ENCODE data around the gene ZNF175. TPM values are rescaled to one million over a fixed set of nuclear protein-coding genes. Genes with fewer than 3 reads are reported as not detected.
A peak's percentile ranks its signal among the peaks of the same experiment; 100 is the strongest.

Gene ZNF175
- total RNA-seq, 1 experiment from 2014 or later, result 11.3 TPM

DNA sequence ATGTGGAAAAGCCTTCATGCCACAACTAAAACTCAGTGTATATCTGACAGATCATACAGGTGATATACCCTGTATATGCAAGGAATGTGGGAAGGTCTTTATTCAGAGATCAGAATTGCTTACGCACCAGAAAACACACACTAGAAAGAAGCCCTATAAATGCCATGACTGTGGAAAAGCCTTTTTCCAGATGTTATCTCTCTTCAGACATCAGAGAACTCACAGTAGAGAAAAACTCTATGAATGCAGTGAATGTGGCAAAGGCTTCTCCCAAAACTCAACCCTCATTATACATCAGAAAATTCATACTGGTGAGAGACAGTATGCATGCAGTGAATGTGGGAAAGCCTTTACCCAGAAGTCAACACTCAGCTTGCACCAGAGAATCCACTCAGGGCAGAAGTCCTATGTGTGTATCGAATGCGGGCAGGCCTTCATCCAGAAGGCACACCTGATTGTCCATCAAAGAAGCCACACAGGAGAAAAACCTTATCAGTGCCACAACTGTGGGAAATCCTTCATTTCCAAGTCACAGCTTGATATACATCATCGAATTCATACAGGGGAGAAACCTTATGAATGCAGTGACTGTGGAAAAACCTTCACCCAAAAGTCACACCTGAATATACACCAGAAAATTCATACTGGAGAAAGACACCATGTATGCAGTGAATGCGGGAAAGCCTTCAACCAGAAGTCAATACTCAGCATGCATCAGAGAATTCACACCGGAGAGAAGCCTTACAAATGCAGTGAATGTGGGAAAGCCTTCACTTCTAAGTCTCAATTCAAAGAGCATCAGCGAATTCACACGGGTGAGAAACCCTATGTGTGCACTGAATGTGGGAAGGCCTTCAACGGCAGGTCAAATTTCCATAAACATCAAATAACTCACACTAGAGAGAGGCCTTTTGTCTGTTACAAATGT is 16.4 kb downstream of the ZNF175 start:
- DNase-seq (ENCODE audit: low read depth), result no peak

DNA sequence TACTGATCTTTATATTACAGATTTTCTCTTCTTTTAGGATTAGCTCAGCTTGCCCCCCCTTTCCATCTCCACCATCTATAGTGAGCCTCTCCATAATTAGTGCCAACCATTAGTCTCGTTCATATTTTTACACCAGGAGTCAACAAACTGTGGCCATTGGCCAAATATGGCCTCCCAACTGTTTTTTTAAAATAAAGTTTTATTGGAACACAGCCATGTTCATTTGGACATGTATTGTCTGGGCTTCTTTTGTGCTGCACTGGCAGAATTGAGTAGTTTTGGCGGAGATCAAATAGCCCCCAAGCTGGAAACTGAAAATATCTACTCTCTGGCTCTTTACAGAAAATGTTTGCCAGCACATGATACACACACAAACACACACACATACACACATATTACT is 18.4 kb downstream of the ZNF175 start:
- DNase-seq (ENCODE audit: low read depth), result no peak

DNA sequence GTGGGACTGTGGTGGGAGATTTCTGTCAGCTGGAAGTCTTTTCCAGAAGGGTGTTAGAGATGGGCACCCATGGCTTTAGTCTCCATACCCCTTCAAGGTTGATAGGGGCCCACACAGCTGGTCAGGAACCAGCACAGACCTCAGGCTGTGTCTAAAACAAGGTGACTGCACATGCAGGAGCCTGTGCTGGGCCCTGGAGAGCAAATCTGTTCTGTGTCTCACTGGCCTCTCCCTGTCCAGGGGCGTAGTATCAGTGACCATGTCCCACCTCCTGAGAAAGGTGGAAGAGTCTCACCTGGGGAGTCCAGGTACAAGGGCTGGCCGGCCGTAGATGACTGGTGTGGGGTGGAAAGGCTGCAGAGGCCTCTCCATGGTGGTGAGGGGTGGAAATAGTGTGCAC is 19.4 kb downstream of the ZNF175 start:
- no peak for DNase-seq (ENCODE audit: low read depth)

DNA sequence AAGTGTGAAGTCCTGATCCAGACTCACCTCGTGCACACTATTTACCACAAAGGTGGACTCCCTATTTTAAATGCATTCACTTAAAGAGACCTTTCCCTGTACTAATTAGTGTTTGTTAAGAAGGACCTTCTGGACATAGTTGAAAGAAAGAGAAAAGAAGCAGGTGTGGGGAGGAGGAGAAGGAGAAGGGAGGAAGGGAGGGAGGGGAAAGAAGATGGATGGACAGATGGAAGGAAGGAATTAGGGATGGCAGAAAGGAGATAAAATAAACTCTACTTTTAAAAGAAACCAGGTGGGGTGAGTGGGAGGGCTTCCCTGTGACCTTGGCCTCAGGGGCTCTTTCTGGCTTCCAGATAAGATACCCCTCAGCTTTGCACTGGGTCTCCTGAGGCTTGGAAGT is 21.4 kb downstream of the ZNF175 start:
- no peak for DNase-seq (ENCODE audit: low read depth)

DNA sequence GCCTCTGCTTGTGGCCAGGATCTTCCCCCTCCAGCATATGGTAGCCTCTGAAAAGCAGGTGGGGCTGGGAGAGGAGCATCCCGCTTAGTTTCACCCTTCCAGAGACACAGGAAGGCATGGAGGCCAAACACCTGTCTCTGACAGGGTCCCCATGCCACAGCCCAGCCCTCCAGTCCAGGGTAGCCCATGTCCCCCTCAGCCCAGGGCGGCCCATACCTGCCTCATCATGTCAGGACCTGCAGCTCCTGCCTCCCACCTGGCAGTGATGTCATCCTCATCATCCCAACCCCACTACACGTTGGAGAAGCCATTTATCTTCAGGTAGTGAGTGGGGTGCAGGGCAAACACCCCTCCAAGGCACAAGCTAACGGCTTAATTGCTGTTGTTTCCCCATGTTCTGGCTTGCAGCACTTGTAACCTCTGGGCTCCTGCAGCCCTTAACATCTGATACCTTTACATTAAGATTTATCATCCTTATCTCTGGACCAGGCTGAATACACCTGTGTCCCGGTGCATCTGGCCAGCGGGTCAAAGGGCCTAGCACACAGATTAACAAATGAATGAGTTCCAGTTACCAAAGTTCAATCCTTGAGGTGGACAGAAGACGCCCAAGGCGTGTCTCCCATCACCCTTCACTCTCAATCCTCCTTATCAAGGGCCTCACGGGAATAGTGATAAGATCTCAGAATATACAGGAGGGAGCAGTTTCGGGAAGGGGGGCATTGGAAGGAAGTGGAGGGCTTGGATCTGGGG is 22.2 kb downstream of the ZNF175 start:
- DNase-seq (ENCODE audit: low read depth), result no peak

DNA sequence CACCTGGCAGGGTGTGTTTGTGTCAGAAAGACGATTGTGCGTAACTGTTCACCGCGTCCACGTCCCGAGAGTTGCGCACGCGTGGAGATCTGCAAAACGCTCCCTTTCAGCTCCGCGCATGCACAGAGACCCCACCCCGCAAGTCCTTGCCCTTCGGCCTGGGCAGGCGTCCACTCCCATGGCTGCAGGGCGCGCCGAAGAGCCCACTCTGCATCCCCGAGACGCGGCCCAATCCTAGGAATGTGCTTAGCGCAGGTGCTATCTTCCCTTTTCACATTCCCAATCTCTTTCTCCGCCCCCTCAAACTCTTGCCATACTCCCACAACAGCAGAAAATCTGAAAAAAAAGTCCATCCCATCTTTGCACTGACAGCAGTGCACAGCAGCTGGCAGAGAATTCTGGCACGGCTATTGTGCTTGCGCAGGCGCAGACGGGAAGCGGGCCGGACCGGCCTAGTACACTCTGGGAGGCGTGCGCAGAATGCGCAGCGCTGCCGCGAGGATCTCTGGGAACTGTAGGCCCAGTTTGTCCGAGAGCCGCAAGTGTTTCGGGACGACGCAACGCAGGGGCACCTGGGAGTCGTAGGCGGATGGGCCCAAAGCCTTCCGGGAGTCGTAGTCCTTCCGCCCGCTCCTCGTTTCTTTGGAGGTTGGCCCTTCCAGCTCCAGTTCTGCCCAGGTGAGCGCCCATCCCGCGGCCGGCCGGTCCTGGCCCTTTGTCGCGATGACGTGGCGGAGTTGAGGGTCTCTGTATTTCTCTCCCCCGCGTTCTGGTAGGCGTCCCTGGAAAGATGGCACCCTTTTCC is 23.1 kb downstream of the ZNF175 start:
- DNase-seq (ENCODE audit: low read depth), result peak; percentile 97

DNA sequence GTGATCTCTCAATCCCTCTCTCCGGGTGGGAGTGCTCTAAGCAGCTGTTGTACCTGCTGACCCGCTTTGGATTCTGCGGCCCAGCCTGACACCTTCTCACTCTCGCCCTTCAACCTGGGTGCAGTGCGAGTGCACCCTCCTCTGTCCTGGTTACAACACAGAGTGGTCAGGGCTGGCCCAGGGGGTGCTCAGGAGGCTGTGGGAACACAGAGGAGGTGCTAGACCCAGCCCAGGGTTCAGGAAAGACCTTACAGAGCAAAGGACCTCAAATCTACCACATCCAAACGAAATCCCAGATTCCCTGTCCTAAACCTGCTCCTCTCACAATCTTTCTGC is 23.7 kb downstream of the ZNF175 start:
- DNase-seq (ENCODE audit: low read depth), result no peak

DNA sequence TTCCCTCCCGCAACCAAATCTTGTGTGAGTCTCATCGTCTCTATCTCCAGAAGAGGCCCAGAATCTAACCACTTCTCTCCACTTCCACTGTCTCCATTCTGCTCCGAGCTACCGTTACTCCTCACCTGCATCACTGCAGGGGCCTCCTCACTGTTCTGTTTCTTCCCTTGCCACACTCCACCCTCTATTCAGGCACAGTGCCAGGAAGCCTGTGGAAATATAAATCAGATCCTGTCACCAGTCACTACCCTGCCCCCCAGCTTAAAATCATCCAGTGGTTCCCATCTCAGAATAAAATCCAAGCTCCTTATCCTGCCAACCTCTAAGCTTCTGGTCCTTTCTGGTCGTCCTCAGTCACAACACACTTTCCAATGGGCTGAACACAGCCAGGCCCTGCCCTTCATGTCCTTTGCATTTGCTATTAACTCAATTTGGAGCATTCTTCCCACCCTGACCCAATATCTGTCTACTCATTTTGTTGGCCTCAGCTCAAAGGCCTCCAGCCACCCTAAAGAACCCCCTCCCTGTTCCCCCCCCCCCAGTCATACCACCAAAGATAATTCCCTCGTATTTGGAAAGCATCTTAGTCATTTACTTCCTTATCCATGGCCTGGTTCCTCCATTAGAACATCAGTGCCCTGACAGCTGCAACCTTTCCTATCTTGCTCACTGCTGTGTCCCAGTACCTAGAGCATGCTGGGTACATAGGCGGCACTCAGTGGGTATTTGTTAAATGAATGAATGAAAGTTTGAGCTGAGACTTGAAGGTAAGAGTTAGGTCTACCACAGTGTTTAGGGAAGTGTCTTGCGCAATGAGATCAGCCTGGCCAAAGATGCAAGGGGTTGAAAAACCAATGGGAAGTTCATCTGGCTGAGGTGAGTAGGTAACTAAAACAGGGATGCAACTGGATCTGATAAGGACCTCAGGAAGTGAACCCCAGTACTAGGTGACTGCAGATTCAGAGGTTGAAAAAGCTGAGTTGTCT is 24.4 kb downstream of the ZNF175 start:
- DNase-seq (ENCODE audit: low read depth), result no peak

DNA sequence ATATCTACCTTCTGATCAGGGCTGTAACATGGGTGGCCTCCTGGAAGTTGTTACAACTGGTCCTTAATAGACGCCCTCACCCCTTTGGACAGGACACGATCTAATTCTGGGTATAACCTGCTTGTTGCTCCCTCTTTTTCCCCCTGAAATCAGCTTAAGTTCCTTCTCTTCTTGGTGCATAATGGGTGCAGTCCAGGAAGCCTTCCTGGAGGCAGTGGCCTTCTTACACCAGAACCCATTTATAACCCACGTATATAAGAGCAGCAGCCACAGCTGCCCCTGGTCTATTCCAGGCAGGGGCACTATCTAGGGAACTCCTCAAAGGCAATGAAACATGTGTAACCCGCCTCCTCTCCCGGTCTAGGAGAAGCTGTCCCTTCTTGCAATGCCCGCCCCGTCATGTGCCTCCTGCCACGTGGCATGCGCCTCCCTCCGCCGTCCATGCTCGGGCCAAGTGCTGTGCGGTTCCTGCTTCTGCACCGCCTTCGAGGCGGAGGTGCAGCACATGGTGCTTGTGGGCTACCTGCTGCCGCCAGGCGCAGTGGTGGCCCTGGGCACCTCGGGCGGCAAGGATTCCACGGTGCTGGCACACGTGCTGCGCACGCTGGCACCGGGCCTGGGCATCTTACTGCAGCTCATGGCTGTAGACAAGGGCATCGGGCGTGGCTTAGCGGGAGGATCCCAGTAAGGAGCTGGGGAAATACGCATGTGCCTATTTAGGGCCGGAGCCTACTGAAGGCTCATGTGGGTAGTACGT is 27.3 kb downstream of the ZNF175 start:
- DNase-seq (ENCODE audit: low read depth), result no peak

DNA sequence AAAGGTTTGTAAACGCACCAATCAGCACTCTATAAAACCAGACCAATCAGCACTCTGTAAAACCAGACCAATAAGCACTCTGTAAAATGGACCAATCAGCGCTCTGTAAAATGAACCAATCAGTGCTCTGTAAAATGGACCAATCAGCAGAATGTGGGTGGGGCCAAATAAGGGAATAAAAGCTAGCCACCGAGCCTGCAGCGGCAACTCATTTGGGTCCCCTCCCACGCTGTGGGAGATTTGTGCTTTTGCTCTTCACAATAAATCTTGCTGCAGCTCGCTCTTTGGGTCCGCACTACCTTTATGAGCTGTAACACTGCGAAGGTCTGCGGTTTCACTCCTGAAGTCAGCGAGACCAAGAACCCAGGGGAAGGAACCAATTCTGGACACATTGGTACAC is 28.0 kb downstream of the ZNF175 start:
- DNase-seq (ENCODE audit: low read depth), result no peak

DNA sequence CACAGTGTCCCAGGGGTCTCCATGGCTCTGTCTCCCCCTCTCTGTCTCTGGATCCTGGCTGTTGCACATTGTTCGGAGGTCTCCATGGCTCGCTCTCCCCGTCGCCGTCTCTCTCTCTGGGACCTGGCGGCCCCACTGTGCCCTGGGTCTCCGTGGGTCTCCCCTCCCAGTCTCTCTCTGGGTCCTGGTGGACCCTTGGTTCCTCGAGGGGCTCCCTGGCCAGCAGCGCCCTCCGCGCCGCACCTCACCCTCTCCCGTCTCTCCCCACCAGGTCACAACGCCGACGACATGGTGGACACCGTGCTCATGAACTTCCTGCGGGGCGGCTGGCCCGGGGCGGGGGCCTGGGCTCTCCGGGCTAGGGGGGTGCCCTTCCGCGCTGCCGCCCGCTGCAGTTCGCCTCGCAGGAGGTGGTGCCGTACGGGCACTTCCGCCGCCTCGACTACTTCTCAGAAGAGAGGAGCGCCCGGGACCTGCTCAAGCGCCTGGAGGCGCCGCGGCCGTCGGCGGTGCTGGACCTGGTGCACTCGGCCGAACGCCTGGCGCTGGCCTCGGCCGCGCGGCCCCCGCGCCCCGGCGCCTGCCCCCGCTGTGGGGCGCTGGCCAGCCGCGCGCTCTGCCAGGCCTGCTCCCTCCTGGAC is 30.0 kb downstream of the ZNF175 start:
- DNase-seq (ENCODE audit: low read depth), result no peak

DNA sequence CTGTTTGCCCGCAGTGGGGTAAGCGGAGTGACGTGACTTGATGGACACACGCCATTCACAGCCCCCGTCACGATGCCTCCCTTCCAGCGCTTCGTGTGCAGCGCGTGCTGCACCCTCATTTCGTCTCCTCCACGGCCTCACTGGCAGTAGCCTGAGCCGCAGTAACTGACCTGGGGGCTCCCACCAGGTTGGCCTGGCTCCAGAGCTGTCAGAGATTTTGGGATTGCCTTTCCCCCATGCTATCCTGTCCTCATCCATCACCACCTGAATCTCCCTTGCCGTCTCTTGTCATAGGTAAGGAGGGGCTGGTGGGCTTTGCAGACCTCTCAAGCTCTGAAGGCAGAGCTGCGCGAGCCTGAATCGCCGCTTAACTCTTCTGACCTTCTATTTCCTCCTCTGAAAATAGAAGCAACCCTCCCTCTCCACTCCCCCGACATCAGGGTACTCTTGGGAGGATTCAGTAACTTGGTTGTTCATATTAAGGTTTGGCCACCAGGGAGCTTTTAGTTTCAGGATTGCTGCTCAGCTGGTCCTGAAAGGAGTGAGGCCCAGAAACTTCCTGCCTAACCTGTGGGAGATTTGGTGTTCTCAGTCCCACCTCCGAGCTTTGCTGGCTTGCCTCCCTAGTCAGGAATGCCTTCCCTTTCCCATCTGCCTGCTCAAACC is 31.2 kb downstream of the ZNF175 start:
- no peak for DNase-seq (ENCODE audit: low read depth)

DNA sequence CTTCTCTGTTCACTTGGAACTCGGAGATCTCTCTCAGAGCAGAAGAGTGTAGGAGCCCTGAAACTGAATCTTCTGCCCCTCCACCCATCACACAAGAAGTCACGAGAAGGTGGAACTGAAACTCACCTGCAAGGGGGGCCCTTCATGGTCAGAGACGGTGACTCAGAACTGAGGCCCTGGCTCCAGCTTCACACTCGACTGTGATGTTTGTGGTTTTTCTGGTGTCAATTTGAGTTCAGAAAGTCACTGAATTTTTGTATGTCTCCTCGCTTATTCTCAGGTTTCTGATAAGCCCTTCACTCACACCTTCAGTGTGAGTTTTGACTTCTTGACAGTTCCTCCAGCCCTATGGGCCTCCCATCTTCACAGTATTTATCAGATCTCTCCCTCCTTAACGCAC is 36.0 kb downstream of the ZNF175 start:
- no peak for DNase-seq (ENCODE audit: low read depth)

DNA sequence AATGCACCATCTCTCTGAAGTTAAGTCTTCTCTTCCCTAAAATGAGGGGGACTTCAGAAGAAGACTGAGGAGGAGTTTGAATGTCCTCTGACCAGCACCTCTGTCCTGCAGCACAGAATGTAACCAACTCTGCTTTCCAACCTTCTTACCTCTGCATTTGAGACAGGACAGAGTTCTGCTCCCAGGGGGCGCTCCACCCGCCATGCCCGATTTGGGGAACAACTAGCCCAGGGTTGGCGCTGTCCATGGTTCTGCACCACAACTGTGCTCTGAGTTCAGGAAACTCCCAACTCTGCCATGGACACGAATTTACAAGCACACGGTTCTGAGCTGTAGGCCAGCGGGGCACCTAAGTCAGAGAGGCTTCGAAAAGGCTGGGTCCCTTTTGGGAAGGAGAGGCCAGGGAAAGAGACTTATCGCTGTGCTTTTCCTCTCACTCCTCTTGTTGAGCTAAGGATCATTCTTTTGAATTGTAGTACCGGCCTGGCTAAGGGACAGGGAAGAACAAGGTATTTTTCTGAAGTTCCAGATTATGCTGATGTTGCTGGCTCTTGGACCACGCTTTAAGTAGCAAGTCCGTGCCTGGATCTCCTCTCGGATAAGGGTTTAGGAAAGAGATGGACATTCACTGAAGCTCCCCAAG is 37.0 kb downstream of the ZNF175 start:
- peak; percentile 74 for DNase-seq (ENCODE audit: low read depth)

DNA sequence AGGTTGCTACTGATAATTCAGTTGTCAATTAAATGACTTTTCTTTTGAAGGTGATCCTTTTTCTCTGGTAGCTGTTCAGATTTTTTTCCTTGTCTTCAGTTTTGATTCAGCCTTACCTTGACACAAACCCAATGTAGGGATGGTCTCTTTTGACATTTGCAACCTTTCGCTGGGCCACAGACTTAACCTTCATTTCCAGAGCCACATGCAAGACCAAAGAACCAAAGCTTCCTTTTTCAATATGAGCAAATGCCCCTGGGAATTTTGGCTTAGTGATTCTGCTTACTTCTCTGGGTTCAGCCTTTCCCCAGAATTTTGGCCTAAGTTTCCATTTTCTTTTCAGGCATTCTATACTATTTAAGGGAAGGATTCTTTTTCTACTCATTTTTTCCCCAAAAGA is 39.5 kb downstream of the ZNF175 start:
- no peak for DNase-seq (ENCODE audit: low read depth)

DNA sequence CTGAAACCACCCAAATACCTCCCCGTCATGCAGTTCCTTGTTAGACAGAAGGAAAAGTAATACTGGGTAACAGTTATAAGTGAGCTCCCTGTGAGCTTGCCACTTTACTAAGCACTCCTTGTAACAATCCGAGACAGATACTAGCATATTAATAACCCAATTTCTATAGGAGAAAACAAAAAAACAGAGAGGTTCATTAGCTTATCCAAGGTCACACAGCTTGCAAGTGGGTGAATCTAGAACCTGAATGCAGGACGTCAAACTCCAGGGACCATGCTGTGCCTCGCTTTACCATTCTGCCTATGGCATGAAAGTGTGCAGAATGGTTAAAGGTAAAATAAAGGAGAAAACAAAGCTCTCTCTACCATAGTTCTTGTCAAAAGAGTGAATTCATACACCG is 43.7 kb downstream of the ZNF175 start:
- DNase-seq (ENCODE audit: low read depth), result no peak

DNA sequence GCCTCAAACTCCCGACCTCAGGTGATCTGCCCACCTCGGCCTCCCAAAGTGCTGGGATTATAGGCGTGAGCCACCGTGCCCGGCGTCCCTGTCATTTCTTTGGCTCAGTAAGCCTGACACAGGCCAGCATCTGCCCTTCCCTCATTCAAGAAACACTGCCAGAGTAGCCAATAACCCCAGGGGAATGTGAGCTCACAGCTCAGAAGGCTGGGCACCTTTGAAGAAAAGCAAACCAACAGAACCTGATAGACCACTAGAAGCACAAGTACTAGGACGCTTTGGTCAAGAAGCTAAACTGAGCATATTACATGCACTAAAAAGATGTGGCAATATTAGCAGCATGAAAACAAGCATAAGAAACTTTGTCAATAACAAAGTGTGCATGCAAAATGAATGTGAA is 44.9 kb downstream of the ZNF175 start:
- DNase-seq (ENCODE audit: low read depth), result no peak

DNA sequence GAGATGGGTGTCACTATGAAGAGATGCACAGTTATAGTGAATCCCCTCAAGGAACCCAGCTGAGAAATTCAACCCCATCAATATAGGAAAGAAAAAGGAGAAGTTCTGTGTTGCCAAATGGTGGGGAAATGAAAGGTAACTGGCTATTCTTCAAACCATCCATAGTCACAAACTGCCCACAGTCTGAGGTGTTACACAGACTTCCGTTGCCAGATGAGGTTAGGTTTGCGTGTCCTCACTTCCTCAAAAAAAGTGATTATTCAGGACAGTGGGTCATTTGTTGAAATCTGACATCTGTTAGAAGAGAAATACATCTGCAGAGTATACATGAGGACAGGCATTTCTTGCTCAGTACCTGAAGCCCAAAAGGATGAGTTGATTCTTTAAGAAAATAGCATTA is 50.1 kb downstream of the ZNF175 start:
- no peak for DNase-seq (ENCODE audit: low read depth)

DNA sequence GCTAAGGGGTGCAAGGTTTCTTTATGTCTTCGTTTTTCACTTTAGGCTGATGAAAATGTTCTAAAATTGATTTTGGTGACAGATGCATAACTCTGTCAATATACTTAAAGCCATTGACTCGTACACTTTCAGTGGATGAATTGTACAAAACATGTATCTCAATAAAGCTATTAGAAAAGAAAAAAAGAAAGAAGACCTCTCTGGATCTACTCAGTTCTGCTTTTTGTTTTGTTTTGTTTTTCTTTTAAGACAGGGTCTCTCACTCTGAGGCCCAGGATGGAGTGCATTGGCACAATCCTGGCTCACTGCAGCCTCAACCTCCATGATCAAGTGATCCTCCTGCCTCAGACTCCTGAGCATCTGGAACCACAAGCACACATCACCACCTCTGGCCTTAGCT is 55.6 kb downstream of the ZNF175 start:
- no peak for DNase-seq (ENCODE audit: low read depth)
